HFF-Myc (cell line): Measurements from ENCODE around the gene BCAS4.

Experiments used
- DNase-seq: peaks from one replicate; pipeline ENCODE4 v3.0.0-alpha.2; 2011; ENCODE audit warnings: low read depth; ENCODE audit errors: extremely low read depth
- H3K4me3 ChIP-seq: replicated peaks from 2 replicates; pipeline ENCODE4 v1.5.1; 2011; ENCODE audit warnings: low read depth, mild to moderate bottlenecking, control low read depth, low read length
- TF ChIP-seq, protein P1 (sequence below): IDR thresholded peaks from 2 replicates; pipeline ENCODE4 v1.5.1; 2012; ENCODE audit warnings: mild to moderate bottlenecking, low read depth, low read length, control low read depth; ENCODE audit errors: missing control alignments

BCAS4 gene

DNA sequence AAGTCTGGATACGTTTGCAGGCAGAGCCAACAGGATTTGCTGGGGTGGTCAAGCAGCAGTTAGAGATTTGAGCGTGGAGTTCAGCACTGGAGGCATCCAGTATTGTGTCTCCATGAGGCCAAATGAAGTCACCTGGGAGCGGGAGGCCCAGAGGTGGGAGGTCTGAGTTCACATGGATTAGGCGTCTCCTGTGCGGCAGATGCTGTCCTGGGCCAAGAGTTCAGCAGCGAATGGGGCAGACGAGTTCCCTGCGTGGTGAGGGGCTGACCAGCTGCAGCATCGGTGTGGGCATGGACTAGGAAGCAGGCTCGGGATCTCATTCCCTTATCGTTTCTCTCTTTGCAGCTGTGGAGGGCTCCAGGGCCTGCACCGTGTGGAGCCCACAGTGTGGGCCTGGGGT lies 66.2 kb downstream of the BCAS4 start:
- TF ChIP-seq, protein P1, sequence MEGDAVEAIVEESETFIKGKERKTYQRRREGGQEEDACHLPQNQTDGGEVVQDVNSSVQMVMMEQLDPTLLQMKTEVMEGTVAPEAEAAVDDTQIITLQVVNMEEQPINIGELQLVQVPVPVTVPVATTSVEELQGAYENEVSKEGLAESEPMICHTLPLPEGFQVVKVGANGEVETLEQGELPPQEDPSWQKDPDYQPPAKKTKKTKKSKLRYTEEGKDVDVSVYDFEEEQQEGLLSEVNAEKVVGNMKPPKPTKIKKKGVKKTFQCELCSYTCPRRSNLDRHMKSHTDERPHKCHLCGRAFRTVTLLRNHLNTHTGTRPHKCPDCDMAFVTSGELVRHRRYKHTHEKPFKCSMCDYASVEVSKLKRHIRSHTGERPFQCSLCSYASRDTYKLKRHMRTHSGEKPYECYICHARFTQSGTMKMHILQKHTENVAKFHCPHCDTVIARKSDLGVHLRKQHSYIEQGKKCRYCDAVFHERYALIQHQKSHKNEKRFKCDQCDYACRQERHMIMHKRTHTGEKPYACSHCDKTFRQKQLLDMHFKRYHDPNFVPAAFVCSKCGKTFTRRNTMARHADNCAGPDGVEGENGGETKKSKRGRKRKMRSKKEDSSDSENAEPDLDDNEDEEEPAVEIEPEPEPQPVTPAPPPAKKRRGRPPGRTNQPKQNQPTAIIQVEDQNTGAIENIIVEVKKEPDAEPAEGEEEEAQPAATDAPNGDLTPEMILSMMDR, result no peak
- DNase-seq, result no peak
- H3K4me3 ChIP-seq, result no peak overlapping the region

GRCh38 chr20:50862546-50862945 lies 67.7 kb downstream of the BCAS4 start:
- TF ChIP-seq, protein P1, result no peak

DNA sequence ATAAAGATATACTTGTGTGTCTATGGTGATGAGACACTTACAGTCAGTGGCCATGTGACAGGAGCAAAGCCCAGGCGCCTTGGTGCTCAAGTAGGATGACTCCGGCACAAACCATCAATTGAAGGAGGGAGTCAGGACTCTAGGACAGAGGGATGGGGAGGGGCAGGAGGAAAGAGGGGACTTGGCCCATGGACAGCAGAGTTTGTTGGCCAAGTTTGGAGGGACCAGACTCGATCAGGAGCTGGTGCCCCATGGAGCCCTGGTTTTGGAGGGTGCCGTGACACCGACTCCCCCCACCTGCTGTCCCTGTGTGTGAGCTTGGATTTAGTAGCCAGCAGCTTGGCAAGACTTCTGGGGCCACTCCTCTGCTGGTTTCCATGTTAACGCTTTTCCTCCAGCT lies 70.3 kb downstream of the BCAS4 start:
- DNase-seq, result no peak
- TF ChIP-seq, protein P1, result no peak
- H3K4me3 ChIP-seq, result no peak overlapping the region

More at GRCh38 chr20:50862546-50862945, 67.7 kb downstream of the BCAS4 start:
- no peak overlapping the region for H3K4me3 ChIP-seq
- no peak for DNase-seq

GRCh38 chr20:50865591-50865990 lies 70.7 kb downstream of the BCAS4 start:
- TF ChIP-seq, protein P1, result no peak
- no peak overlapping the region for H3K4me3 ChIP-seq
- DNase-seq, result no peak

DNA sequence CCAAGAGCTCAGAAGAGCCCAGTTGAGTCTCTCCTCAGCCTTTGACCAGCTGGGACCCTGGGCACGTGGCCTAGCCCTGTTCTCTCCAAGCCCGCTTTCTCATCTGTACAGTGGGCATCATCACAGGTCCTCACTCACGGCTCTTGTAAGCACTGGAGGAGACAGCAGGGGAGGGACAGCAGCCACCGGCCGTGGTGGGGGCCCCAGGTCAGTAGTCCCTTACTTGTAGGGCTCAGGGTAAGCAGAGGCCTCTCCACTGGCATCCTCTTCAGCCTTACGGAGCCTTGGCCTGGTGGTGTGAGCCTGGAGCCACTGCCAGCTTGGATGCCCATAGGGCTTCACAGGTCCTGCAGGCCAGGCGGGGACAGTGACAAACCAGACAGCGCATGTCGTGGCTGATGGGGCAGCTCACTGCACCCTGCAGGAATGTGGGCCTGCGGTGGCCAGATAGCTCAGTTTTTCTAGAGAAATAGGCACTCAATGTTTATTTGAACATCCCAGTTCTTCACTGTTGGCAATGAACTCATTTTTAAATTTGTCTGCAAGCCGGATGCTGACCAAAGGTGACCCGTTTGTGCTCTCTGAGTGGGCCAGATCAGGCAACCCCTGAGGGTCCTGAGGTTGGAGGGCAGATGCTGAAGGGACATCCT lies 71.3 kb downstream of the BCAS4 start:
- no peak for DNase-seq
- TF ChIP-seq, protein P1, result no peak
- H3K4me3 ChIP-seq, result no peak overlapping the region

- DNase-seq, result no peak
- H3K4me3 ChIP-seq, result no peak overlapping the region
- TF ChIP-seq, protein P1, result no peak
Observed at GRCh38 chr20:50866831-50867230, 72.0 kb downstream of the BCAS4 start.

DNA sequence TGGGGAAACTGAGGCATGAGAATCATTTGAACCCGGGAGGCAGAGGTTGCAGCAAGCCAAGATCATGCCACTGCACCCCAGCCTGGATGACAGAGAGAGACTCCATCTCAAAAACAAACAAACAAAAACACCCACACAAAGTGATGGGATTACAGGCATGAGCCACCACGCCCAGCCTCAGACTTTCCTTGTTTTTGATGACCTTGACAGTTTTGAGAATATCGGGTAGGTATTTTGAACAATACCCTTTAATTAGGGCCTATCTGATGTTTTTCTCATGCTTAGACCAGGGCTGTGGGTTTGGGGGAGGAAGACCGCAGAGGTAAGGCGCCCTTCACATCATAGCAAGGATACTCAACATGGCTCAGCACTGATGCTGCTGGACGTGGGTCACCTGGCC lies 72.9 kb downstream of the BCAS4 start:
- TF ChIP-seq, protein P1, result no peak
- no peak for DNase-seq

More for the DNA sequence above, 72.9 kb downstream of the BCAS4 start:
- no peak overlapping the region for H3K4me3 ChIP-seq
